H1 (cell line): Measurements from ENCODE around the gene BHLHE23. TPM values are rescaled to one million over a fixed set of nuclear protein-coding genes. Genes with fewer than 3 reads are reported as not detected.

ENCODE experiments used
- BRCA1 ChIP-seq: IDR thresholded peaks from 2 replicates; pipeline ENCODE4 v1.6.1; 2012; ENCODE audit warnings: low read depth, low read length, improper control_type of control experiment
- CHD7 ChIP-seq: fragments of 300-600 bp; sonication (generic); IDR thresholded peaks from 2 replicates; pipeline ENCODE4 v1.7.1; 2012; ENCODE audit warnings: low read length, moderate library complexity, mild to moderate bottlenecking, inconsistent platforms; ENCODE audit not compliant: insufficient replicate concordance
- JUN ChIP-seq: IDR thresholded peaks from 2 replicates; pipeline ENCODE4 v1.6.1; 2011; ENCODE audit warnings: low read depth, mild to moderate bottlenecking, improper control_type of control experiment, low read length
- PHF8 ChIP-seq: fragments of 200-600 bp; sonication (generic); conservative IDR thresholded peaks from 2 replicates; pipeline ENCODE4 v1.7.1; 2012; ENCODE audit warnings: low read depth, mild to moderate bottlenecking, inconsistent platforms, low read length, moderate library complexity
- RFX5 ChIP-seq: IDR thresholded peaks from 2 replicates; pipeline ENCODE4 v1.6.1; 2011; ENCODE audit warnings: low read depth, low read length, improper control_type of control experiment, borderline replicate concordance
- polyA plus RNA-seq, 7 experiments: library from polyadenylated mRNA; depleted of rRNA in 3 of 7; stranded (reverse) in 5 of 7; unstranded in 2 of 7; fragments of >200 nt in 5 of 7; fragments of 200-250 nt in 2 of 7; gene quantifications; 1 replicate in 5 of 7; 2 replicates in 1 of 7; 4 replicates in 1 of 7; pipeline versions ENCODE4 v1.2.1 to v1.2.3, GENCODE V29; 2011 to 2013; ENCODE audit warnings: missing spikeins in 2 of 7, mixed read lengths in 2 of 7
- total RNA-seq: library from RNA; stranded (reverse); fragmentation: NEBNext Ultra II Directional; extraction: Animal tissue kit (Norgen Biotek cat#: 25700); gene quantifications from 2 replicates; pipeline ENCODE4 v1.2.1, GENCODE V29; 2021

BHLHE23 gene
- total and polyA plus RNA-seq, 2 of the 8 experiments (the other 6 are each of a cell fraction or from before 2014, with no cell fraction given) = 0.47 TPM; not detected in 1

GRCh38 chr20:62971211-62971949, 35.4 kb downstream of the BHLHE23 start (continued):
- no peak for TF ChIP-seq CHD7
- TF ChIP-seq RFX5 = no peak
- no peak for TF ChIP-seq JUN
- no peak for TF ChIP-seq BRCA1
- no peak for TF ChIP-seq PHF8
